SK-MEL-5 (cell line): ENCODE data around the gene EXOG. TPM values are rescaled to one million over a fixed set of nuclear protein-coding genes. Genes with fewer than 3 reads are reported as not detected.

Source experiments
- DNase-seq: peaks from one replicate; pipeline ENCODE4 v3.0.0-alpha.2; 2016; ENCODE audit warnings: low read depth, low spot score
- in situ Hi-C: cut with HindIII; loops from 2 replicates; pipeline ENCODE4 v1.10.0; 2016; ENCODE audit warnings: low sequenced_read_pairs, high pct_unique_total_duplicates, low pct_unique_long_range_greater_than_20kb
- polyA plus RNA-seq, 2 experiments: library from polyadenylated mRNA; depleted of rRNA; stranded (reverse); fragments of >200 nt; gene quantifications; 2 replicates each; pipeline ENCODE4 v1.2.3, GENCODE V29; 2015
- total RNA-seq: library from RNA; depleted of rRNA; stranded (reverse); fragments of >200 nt; shearing (Covaris generic); gene quantifications from 2 replicates; pipeline ENCODE4 v1.2.3, GENCODE V29; 2014; rRNA removed

EXOG gene, protein sequence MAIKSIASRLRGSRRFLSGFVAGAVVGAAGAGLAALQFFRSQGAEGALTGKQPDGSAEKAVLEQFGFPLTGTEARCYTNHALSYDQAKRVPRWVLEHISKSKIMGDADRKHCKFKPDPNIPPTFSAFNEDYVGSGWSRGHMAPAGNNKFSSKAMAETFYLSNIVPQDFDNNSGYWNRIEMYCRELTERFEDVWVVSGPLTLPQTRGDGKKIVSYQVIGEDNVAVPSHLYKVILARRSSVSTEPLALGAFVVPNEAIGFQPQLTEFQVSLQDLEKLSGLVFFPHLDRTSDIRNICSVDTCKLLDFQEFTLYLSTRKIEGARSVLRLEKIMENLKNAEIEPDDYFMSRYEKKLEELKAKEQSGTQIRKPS
- 4.8 and 6.1 TPM in 2 replicates for total RNA-seq
- polyA plus RNA-seq (2015; cell fraction: cytosol; rRNA removed) = 3.7 and 5.6 TPM in 2 replicates
- polyA plus RNA-seq (2015; cell fraction: nucleus; rRNA removed) = 31.9 and 67.9 TPM in 2 replicates

DNA sequence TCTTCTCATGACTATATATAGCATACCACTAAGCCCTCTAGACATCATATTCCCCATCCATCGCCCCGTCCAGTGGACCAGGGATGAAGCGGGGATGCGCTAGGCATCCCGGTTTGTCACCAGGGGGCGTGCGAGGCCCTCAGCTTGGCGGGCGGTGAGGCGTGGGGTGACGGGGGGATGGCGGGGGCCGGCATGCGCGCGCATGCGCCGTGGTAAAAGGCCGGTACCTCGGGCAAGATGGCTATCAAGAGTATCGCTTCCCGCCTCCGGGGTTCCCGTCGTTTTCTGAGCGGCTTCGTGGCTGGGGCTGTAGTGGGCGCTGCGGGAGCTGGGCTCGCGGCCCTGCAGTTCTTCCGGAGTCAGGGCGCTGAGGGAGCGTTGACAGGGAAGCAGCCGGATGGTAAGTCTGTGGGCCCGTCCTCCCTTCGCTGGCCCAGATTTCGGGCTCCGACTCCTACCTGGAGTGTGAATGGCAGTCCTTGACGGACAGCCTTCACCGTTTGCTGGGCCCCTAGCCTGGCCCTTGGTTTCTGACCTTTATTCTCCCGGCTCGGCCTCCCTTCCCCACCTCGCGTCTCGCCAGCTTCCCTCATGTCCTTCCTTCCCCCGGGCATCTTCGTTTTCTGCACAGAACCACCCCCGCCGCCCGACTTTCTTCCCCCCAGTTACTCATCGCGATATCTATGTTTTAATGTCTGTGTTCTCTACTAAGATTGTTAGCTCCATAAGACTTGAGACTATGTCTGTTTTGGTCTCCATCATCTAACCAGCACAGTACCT is at the start of gene EXOG:
Gene EXOG, plus strand, starts transcription at position 210 of the 780 bp plus-strand sequence. Its CDS starts 28 bp downstream, at position 238.
- DNase-seq = peak; percentile 92
- in situ Hi-C loops = no loop called here

DNA sequence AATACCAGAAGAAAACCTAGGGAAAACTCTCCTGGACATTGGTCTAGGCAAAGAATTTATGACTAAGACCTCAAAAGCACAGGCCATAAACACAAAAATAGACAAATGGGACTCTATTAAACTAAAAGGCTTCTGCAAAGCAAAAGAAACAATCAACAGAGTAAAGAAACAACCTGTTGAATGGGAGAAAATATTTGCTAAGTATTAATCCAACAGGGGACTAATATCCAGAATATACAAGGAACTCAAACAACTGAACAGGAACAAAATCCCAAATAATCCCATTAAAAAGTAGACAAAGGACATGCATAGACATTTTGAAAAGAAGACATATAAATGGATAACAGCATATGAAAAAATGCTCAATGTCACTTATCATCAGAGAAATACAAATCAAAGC is 49.3 kb upstream of the EXOG start:
- in situ Hi-C loops = no loop called here
- no peak for DNase-seq

DNA sequence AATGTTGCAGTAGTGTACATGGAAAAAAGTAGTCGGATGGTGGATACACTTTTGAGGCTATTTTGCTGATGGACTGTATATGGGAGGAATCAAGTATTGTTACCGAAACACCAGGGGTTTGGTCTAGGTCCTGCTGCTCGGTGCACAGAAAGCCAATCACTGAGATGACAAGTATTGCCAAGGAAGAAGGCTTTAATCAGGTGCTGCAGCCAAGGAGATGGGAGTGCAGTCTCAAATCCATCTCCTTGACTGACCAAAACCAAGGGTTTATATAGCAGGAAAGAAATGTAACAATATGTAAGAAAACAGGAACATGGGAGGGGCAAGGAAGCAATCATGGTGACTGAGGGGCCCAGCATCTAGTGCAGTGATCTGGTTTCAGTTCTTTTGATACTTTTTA is 45.3 kb upstream of the EXOG start:
- DNase-seq = no peak
- in situ Hi-C loops = no loop called here

DNA sequence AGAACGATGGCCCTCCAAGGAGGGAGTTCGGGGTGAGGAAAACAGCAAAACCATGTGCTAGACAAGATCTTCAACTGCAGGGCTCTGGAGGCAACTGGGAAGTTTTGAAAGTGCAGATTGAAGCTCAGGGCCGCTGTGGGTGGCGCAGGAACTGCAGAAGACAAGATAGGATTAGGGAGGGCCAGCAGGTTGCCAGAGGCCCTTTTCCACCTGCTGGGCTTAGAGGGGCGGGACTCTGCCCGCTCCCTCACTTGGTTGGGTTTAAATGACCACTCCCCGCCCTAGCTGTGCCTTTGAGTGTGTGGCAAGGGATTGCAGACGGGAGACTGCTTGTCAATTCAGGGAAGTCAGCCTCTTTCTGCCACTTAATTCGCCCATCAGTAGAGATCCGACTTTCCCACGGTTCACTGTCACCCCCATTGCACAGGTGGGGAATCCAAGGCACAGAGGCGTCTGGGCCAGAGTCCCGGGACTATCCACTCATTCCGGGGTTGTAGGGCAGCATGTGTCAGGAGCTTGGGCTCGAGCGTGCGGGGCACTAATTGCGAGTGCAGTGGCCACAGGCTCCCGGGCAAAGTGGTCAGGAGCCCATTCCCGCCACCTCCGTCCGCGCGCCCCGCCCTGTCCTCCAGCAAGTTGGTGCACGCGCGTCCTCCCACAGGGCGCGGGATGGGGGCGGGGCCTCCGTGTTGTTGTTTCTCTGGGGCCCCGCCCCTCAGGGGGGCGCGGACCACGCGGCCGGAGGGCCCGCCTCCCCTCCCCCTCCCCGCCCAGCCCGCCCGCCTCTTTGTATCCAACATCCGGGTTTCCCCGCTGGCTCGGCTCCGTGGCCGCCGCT is 42.8 kb upstream of the EXOG start, which contains the start of gene ACVR2B:
Gene ACVR2B, plus strand, starts transcription at position 816 of the 838 bp plus-strand sequence. CDS start 433 bp downstream, outside the sequence.
- peak; percentile 84 for DNase-seq
- in situ Hi-C loops = no loop called here

DNA sequence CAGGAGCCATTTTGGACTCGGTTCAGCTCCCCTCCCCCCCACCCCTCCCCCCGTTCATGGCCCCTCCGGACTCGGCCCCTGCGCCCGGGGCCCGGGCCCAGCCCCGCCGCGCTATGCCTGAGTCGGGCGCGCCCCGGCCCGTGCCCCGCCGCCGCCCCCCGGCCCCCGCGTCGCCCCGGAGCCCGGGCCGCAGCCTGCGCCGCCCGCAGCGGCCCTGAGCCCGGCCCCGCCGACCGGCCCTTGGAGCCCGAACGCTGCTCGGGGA is 42.3 kb upstream of the EXOG start:
- no peak for DNase-seq
- in situ Hi-C loops = no loop called here

DNA sequence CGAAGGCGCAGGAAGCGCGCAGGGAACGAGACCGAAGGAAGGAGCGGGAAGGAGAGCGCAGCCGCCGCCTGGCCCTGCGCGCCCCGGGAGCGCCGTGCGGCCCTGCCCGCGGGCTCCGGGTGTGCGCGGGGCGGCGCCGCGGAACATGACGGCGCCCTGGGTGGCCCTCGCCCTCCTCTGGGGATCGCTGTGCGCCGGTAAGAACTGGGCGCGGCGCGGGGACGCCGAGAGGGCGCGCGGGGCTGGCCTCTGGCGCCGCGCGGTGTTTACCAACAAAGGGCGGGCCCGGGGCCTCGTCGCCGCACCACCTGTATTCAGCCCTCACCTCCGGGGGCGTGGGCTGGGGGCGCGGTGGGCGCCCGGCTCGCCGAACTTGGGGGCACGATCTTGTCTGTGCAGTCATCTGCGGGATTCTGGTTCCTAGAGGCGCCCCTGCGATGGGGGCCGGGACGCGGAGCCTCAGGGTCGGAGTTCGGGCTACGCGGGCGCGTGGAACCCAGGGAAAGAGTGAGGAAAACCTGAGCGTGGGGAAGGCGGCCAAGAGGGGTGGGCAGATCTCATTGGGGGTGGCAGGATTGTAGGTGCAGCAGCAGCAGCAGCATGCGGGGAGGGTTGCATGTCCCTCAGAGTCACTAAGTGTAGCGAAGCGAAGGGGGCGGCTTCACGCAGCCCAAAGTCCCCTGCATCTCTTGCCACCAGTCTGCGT is 41.8 kb upstream of the EXOG start:
- in situ Hi-C loops = no loop called here
- DNase-seq = no peak

DNA sequence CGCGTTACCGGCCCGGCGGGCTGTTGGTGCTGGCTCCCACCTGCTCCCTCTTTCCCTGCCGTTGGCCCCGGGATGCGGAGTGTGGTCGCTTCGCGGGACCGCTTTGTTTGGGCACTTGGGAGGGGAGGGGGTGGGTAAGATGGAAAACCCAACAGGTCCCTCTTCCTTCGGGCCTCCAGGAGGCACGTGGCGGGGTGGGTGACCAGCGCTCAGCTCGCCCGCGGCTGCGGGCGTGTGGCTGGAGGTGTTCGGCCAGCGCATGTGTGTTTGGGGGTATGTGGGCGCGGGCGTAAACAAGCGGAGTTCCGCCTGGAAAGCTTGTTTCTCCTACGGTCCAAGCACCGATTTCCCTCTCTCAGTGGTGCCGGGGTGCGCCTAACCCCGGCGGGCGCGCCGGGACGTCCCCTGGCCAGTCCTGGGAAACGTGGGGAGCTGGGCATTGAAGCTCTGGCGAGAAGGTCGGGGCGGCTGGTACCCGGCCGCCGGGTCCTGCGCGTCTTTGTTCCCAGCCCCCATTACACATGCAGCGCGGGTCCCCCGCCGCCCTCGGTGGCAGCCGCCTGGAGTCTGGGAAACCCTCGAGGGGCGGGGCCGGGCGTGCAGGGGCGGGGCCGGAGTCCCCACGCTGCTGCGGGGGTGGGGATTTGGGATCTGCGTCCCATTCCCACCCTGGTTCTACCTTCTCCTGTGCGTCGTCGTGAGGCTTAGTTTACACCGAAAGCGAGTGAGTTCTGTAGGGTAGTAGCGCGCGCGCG is 41.1 kb upstream of the EXOG start:
- peak; percentile 75 for DNase-seq
- in situ Hi-C loops = no loop called here

DNA sequence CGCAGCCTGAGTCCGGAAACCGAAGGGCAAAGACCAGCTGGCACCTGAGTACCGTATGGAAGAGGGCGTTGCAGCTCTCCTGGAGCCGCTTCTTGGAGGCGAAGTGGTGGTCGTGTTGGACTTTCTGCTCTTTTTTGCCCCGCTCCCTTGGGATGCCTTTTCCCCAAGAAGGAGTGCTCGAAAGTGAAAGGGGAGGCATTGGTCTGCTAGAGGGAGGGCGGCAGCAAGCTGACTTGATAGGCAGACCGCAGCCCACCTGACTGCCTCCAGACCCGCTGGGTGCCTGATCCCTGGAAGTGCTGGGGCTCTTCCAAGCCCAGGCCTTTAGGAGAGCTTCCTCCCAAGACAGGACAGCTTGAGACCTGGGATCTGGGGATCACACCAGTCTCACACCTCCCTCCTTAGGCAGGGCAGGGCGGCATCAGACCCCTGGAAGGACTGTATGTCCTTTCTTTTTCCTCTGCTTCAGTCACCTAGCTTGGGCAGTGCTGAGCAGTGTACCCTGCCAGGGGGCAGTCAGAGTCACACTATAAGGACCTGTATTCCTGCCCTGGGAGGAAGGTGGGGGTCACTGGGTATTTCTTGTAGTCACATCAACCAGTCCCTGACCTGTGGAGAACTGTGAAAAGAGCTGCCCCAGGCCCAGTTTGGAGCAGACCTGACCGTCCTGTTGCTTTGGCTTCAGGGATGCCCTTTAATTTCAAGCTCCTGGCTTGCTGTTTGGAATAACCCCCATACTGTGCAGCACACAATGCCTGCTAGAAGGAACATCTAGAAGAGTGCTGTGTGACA is 40.3 kb upstream of the EXOG start:
- in situ Hi-C loops = no loop called here
- DNase-seq = peak; percentile 51

DNA sequence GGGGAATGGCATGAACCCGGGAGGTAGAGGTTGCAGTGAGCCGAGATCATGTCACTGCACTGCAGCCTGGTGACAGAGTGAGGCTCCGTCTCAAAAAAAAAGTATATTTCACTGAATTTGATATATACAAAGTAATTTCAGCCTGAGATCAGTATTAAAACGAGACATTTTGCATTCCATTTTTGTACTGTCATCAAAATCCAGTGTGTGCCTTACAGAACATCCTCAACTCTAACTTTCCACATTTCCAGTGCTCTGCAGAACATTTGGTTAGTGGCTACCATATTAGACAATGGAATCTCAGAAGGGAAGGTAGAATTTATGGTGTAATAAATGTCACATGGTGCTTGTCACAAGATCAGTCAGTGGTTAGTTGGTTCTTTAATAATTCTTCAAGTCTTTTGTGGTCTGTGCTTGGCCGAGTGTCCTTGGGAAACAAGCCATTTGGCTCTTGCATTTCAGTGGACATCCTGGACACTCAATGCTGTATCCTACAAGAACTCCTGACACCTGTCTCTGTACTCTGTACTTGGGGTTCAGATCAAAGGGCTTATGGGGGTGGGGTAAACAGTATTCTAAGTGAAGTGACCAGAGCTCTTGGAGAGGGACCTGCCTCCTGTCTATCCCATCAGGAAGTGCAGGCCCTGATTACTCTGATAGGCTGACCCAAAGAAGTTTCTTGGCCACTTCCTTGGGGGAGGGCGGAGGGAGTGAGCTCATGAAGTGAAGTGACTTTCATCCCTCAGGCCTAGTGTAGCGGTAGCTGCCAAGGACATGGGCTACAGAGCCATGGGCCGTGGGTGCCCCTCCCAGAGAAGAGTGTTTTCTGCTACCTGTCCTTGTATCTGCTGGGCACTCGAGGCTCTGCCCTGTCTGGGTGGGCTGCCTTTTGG is 38.8 kb upstream of the EXOG start:
- in situ Hi-C loops = no loop called here
- peak; percentile 72 for DNase-seq

DNA sequence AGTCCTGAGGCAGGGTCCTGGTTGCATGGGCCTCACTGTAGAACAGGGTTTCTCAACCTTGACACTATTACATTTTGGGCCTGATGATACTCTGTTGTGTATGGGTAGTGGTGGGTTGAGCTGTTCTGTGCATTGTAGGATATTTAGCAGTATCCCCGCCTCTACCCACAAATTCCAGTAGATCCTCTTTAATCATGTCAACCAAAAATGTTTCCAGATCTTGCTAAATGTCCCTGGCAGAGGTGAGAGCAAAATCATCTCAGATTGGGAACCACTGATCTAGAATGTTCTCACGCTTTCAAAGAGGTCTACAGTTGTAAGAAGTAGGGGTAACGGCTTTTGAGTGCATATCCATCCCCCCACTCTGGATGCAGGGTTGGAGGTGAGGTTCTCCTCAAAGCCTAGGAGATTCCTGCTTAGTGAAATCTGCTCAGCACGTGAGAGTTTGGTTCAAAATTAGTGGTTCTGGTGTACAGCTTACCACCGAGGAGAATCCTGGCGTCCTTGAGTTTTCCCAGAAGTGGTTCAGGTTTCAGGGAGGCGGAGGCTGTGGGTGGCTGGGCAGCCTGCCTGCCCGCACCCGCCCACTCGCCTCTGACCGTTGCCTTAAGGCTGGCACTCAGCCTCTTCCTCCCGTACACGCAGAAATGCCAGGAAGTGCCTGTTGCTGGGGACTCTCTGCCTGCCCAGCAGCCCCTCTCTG is 37.2 kb upstream of the EXOG start:
- in situ Hi-C loops = no loop called here
- DNase-seq = no peak

DNA sequence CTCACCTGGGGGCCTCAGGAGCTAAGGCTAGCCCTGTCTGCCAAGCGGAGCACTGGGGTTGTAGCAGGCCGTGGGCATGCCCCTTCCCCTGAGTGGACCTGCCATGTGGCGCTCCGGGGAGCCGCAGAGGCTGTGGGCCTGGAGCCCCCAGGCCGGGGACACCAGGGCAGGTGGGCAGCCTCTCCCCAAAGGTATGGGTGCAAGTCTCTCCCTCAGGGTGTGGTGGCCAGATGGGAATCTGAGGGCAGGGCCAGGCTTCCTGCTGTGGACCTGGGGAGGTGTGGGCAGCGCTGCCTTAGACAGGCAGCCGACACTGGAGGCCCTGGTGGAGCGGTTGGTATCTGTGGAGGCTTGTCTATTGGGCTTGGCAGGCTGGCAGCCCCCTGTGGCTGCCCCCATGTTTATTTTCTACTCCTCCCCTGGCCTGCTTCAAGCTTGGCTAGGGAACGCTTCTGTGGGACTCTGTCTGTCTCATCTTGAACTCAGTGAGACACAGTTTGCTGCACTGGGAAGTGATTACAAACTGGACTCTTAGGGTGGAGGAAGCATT is 36.6 kb upstream of the EXOG start:
- DNase-seq = no peak
- in situ Hi-C loops = no loop called here

DNA sequence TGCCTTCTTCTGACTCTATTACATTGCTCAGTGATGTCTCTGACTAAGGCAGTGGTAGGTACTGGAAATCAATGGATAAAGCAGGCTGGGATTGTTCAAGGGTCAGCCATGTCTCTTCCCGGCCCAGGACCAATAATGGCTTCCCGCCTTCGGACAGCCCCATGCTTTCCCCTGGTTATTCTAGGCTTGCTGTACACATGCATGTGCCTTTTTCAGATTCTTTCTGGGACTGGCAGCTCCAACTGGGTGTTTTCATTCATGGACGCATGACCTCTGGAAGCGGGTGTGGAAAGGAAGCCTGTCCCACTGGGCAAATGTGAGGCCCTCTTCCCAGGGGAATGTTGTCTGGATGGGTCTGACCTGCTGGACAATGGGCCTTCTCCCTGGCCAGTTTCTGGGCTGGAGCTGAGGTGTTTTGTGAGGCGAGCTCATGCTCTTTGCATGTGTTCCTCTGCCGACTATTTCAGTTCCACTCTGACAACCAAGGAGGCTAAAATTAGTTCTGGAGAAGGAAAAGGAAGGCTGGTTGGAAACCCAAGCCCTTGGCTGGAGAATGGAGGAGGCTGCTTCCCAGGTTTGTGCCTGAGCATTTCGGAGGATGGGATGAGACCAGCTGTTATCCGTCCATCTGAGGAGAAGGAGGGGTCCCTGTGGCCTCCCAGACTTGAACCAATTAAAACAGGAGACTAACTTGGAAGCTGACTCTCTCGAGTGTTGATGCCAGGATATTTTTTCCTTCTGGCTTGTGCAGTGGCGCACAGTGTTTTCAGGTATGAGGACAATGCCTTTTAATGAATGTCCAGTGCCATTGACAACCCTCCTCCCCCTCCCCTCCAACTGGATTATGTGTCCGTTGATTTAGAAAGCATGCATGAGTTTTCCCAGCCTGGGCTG is 35.5 kb upstream of the EXOG start:
- DNase-seq = no peak
- in situ Hi-C loops = no loop called here

DNA sequence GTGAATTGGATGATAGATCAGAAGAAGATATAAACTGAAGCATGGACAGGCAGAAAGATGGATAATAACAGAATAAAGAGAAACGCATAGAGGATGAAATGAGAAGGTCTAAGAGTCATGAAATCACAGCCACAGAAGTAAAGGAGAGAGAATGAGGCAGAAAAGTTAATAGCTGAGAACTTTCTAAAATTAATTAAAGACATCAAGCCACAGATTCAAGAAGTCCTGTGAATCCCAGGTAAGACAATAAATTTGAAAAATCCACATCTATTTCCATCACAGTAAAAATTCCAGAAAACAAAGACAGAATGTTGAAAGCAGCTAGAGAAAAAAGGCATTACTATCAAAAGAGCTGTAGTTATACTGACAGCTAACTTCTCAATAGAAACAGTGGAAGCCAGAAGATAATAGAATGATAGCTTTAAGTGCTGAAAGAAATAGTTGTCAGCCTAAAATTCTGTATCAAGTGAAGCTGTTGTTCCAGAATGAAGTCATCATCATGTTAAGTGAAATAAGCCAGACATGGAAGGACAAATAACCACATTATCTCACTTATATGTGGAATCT is 30.5 kb upstream of the EXOG start:
- in situ Hi-C loops = no loop called here
- no peak for DNase-seq
